ENCODE results near the gene SETD2. TPM values are rescaled to one million over a fixed set of nuclear protein-coding genes. Genes with fewer than 3 reads are reported as not detected.

SETD2 gene
- polyA plus RNA-seq, 3 donors = 10.8 to 18.8 (median 15.4) TPM

DNA sequence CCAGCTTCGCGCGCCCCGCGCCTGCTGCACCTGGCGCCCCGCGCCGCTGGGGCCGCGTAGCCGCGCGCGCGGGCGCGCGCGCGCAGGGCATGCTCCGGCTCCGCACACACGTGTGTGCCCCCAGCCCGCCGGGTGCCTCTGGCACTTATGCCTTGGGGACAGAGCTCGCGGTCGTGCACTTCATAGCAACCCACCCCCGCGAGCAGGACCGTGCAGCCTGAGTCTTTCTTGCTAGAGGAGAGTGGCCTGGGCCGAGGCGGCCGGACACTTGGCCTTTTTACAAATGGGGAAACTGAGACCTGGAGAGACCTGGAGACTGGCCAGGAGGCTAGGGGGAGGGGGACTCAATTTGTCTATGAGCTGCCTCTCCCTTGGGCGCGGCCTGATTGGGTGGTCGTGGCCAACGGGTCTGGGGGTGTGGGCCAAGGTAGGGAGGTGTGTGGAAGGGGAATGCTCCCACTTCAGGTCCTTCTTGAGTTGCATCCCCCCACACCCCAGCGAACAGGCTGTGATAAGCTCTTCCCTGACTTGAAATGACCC, 183.9 kb downstream of the SETD2 start:
- 1 to 3% (median 3%) methylated on average over 22 to 36 of the region's 40 CpGs for WGBS, 3 donors
- H3K27ac ChIP-seq (ENCODE audit: low read depth, low read length) = no peak overlapping the region

DNA sequence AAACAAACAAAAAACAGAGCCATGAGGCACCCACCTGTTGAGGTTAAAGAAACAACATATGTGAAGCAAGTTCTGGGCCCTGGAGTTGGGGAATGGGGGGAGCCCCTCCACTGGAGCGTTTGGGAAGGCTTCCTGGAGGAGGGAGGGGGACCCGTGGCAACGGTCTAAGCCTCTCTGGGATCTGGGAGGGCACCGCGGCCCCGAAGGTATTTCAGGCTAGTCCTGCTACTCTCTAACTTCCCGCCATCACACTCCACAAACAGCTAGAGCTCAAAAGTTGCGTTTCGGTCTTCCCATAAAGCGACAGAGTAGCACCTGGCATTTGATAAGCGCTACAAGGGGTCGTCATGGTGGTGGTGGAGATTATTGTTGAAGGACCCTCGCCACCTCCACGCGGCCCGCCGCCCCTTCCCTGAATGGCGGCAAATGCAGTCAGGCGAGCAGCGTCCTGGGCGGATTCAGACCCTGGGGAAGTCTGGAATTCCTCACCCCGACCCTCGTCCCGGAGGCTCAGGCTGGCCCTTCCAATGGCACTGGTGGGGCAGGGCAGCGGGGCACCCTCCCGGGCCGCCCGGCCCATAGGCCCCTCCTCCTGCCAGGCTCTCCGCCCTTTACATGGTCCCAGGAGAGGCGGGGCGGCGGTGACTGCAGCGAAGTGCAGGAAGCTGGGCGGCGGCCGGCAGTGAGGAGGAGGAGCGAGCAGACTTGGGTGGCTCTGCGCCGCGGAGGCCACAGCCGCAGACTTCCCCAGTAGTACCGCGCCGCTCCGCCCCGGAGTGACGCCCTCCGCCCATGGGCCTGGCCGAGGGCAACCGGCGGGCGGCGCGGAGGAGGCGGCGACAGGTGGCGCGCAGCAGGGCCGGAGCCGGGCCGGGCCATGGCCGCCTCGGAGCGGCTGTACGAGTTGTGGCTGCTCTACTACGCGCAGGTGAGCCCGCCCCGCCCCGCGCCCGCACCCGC, 184.6 kb downstream of the SETD2 start, which contains the start of gene NBEAL2:
TSS of gene NBEAL2 (plus strand) at position 682 of the 960 bp plus-strand sequence. CDS start at position 878, 196 bp downstream.
- WGBS, 3 donors = 0 to 2% (median 1%) methylated on average over 43 to 73 of the region's 73 CpGs
- no peak within 1 kb of the TSS for H3K27ac ChIP-seq (ENCODE audit: low read depth, low read length)

- no peak overlapping the region for H3K27ac ChIP-seq (ENCODE audit: low read depth, low read length)
- WGBS, 3 donors = 87 to 88% (median 88%) methylated on average over 9 of the region's 9 CpGs
Measured at GRCh38 chr3:46978381-46978780, 185.5 kb downstream of the SETD2 start.

DNA sequence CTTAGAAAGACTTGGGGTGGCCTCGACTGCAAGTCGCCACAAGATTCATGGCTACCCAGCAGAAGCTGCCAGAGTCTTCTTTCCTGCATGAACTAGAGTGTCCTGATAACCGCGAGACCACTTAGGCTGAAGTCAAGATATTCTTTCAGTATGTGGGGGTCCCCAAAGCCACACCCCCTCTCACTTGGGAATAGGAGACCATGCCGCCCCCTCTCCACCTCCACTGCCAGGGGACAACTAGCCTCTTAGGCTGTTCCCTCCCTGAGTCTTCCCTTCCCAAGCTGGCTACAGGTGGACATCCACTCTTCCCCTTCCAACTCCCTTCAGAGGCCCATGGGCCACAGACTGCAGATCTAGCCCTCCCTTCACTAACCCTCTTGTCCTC, 186.1 kb downstream of the SETD2 start:
- 96% methylated on average over 5 of the region's 5 CpGs for WGBS, 3 donors

DNA sequence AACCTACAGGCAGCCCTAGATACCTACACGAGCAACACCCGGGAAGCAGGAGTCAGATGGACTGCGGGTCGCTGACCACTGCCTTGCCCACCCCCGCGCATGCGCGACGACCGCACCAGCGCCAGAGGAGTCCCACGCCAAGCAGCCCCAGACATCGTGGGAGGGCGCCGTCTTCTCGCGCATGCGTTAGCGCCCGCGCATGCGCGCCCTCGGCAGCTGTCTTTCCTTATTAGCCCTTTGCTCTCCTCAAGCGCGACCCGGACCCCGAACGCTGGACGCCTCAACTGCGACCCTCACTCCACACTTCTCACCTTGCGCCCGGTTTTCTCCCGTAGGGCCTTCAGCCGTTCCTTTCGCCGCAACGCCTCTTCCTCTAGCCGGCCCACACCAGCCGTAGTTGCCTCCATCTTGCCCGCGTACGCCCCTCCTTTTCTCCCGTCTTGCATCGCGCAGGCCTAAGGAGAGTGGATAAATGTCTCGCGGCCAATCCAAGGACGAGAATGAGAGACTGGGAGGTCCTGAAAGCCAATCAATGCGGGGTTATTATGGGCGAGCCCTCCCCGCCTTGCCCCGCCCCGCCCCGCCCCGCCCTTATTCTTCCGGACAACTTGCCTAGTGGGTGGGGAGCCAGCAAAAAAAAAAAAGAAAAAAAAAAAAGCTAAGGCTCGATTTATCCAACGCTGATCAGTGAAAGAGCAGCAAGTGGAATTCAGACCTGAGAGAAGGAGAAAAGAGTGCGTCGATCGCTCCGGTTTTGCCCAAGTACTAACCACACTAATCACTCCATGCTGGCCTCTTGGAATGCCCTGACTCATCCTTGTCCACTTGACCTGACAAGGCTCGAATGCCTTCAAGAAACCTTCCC, 187.4 kb downstream of the SETD2 start, which contains the start of gene CCDC12:
TSS of gene CCDC12 (minus strand) at position 420 of the 865 bp plus-strand sequence. CDS start at position 407, 13 bp downstream.
- WGBS, 3 donors = 0 to 1% (median 0%) methylated on average over 64 of the region's 64 CpGs
- H3K27ac ChIP-seq (ENCODE audit: low read depth, low read length) = no peak within 1 kb of the TSS

More for the DNA sequence above, 186.1 kb downstream of the SETD2 start:
- H3K27ac ChIP-seq (ENCODE audit: low read depth, low read length) = no peak overlapping the region

DNA sequence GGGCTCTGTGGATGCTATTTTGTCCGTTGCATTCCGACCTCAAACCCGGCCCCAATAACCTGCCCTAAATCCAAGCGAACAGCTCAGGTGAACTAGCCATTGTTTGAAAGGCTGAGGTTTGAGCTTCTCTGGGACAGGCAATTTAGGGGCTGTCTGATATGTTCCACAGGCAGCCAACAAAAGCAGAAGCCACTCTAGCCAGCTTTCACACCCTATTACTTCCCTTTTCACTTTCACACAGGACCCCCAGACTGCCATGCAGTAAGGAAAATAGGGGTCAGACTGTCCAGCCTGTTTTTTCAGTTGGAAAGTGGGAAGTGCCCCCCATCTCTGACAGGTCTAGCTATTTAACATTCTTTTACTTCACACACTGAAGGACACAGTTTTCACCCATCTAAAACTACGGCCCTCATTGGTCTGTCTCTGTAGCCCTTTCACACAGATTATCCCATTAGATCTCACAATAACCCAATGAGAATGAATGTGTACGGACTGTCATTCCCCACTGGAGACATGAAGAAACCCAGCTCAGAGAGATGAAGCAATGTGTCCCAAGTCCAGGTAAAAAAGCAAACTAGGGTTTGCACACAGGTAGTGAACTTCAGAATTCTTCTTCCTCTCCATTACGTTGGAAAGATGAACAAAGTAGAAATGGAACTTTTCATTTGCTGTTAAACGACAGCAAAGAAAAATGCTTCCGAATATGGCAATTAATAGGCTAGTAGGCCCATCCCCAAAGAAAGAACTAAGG, 189.3 kb downstream of the SETD2 start:
- 68 to 72% (median 68%) methylated on average over 9 of the region's 9 CpGs for WGBS, 3 donors

GRCh38 chr3:46972396-46972795, 191.5 kb downstream of the SETD2 start:
- H3K27ac ChIP-seq (ENCODE audit: low read depth, low read length) = no peak overlapping the region
- 83 to 88% (median 84%) methylated on average over 2 of the region's 2 CpGs for WGBS, 3 donors

More for the DNA sequence above, 189.3 kb downstream of the SETD2 start:
- H3K27ac ChIP-seq (ENCODE audit: low read depth, low read length) = no peak overlapping the region

DNA sequence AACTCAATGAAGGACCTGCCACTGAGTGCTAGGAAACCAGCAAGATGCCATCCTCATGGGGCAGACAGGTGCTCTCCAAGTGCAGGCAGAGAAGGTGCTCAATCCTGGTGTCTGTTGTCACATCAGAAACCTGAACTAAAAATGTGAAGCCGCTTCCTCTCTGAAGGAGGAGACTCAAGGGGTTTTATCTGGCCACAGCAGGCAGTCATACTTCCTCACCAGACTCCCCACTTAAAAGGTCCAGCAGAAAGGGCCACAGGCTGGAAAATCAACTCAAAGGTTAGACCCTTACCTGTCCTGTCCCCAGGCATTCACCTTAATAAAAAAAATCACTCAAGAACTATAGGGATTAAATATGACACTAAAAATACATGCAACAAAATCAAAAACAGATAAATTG, 192.2 kb downstream of the SETD2 start:
- WGBS, 3 donors = 54 to 100% (median 60%) methylated on average over 1 of the region's 1 CpG
- H3K27ac ChIP-seq (ENCODE audit: low read depth, low read length) = no peak overlapping the region

GRCh38 chr3:46971151-46971550, 192.8 kb downstream of the SETD2 start:
- 40 to 51% (median 45%) methylated on average over 6 of the region's 6 CpGs for WGBS, 3 donors
- no peak overlapping the region for H3K27ac ChIP-seq (ENCODE audit: low read depth, low read length)

- 7 to 47% (median 38%) methylated on average over 3 of the region's 3 CpGs for WGBS, 3 donors
- no peak overlapping the region for H3K27ac ChIP-seq (ENCODE audit: low read depth, low read length)
Measured at GRCh38 chr3:46970391-46971091, 193.4 kb downstream of the SETD2 start.

DNA sequence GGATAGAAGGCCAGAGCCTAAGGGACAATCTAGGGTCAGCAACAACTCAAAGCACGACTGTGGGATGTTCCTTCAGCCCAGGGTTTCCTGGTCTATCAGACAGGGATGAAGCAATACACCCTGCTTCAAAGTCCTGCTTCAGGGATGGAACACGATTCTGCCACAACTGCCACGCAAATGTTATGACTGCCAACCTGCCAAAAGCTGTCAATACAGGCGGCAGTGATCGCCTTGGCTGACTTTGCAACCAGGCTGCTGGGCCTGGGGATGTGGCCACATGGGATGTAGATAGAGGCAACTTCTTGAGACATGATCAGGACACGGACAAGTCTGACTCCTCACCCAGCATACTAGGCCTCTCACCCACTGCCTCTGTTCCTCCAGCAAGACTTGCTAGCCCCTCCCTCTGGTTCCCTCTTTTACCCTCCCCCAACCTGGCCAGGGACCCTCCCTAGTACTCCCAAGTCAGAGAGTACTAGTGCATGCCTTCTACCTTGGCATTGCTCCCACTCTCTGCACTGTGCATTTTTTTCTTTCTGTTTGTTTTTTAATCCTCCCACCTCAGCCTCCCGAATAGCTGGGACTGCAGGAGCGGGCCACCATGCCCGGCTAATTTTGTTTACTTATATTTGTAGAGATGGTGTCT, 195.0 kb downstream of the SETD2 start:
- H3K27ac ChIP-seq (ENCODE audit: low read depth, low read length) = no peak overlapping the region
- WGBS, 3 donors = 36 to 43% (median 40%) methylated on average over 9 of the region's 9 CpGs

GRCh38 chr3:46966811-46967210, 197.1 kb downstream of the SETD2 start:
- 76 to 82% (median 79%) methylated on average over 5 of the region's 5 CpGs for WGBS, 3 donors
- H3K27ac ChIP-seq (ENCODE audit: low read depth, low read length) = no peak overlapping the region

Other genes with a start within 250 kb of the SETD2 start
- 10 to 100 TPM; 32.5 to 59.5 (median 51.5) TPM for gene CCDC12, start 187.4 kb downstream of the SETD2 start, polyA plus RNA-seq
- gene NBEAL2, start 184.4 kb downstream of the SETD2 start, polyA plus RNA-seq = 10 to 100 TPM; 42.6 to 49.7 (median 42.8) TPM
- gene KIF9, start 118.7 kb upstream of the SETD2 start, polyA plus RNA-seq = 10 to 100 TPM in 1 of 3 donors, 1 to 10 TPM in 2; 6.3 to 10.4 (median 9.2) TPM
- 10 to 100 TPM in 2 of 3 donors, 1 to 10 TPM in 1; 5.9 to 32.1 (median 31.9) TPM for gene KLHL18, start 118.8 kb upstream of the SETD2 start, polyA plus RNA-seq
- gene PTPN23, start 216.9 kb upstream of the SETD2 start, polyA plus RNA-seq = 10 to 100 TPM; 10.0 to 16.0 (median 14.5) TPM